ENCODE data around the gene CA6. TPM values are rescaled to one million over a fixed set of nuclear protein-coding genes. Genes with fewer than 3 reads are reported as not detected.
A peak's percentile ranks its signal among the peaks of the same experiment; 100 is the strongest.
"Not testable (repeated sequence)": the region's sequence is repeated elsewhere in the genome, so short reads cannot be mapped to it uniquely, and the experiment has no call there.

Gene CA6
- not detected for total RNA-seq

GRCh38 chr1:8945568-8945967 is at the start of gene CA6:
Gene CA6 (plus strand): TSS chr1:8945868. CDS start chr1:8945887, 19 bp downstream.
- 93% methylated on average over 4 of the region's 8 CpGs for WGBS
- Histone ChIP-seq H3K4me1 (no peaks in the 10 kb centered on the region), H3K9me3 (no peaks in the 10 kb centered on the region), H3K36me3 (no peaks in the 10 kb centered on the region), H3K27ac (replicated peaks in 1 of 4) (no peak within 1 kb of the TSS), H3K4me3 (no peak within 1 kb of the TSS), H3K27me3 (no peaks in the 10 kb centered on the region)
- TF ChIP-seq CTCF (IDR thresholded peaks at IDR 0.05) (no peak), EP300 (IDR thresholded peaks at IDR 0.05) (no peak), POLR2AphosphoS5 (IDR thresholded peaks at IDR 0.05) (no peak), POLR2A (IDR thresholded peaks at IDR 0.05; ENCODE audit: low read depth) (no peak)
- DNase-seq (ENCODE audit: extremely low spot score): no peak
- intact Hi-C loops (cut with DNase I): no loop called here

- H3K4me3 ChIP-seq; H3K9me3 ChIP-seq; H3K27ac ChIP-seq (replicated peaks in 1 of 4); H3K27me3 ChIP-seq; H3K36me3 ChIP-seq; intact Hi-C loops (cut with DNase I); DNase-seq (ENCODE audit: extremely low spot score): not testable (repeated sequence)
- peaks cover 0 to 25% (median 13%) of the 10 kb centered on the region in 4 donors for H3K4me1 ChIP-seq
- 83% methylated on average over 3 of the region's 3 CpGs for WGBS
Measured at GRCh38 chr1:8896775-8897174, 48.9 kb upstream of the CA6 start.

GRCh38 chr1:8897505-8897904 is 48.2 kb upstream of the CA6 start:
- H3K27ac ChIP-seq (replicated peaks in 1 of 4); DNase-seq (ENCODE audit: extremely low spot score); H3K36me3 ChIP-seq; H3K9me3 ChIP-seq; H3K27me3 ChIP-seq; H3K4me3 ChIP-seq; intact Hi-C loops (cut with DNase I): not testable (repeated sequence)
- 95% methylated on average over 4 of the region's 4 CpGs for WGBS
- peaks cover 0 to 21% (median 7%) of the 10 kb centered on the region in 4 donors for H3K4me1 ChIP-seq

GRCh38 chr1:8898418-8898817 is 47.2 kb upstream of the CA6 start:
- H3K9me3 ChIP-seq; H3K27ac ChIP-seq (replicated peaks in 1 of 4); H3K27me3 ChIP-seq; H3K4me3 ChIP-seq; DNase-seq (ENCODE audit: extremely low spot score); H3K36me3 ChIP-seq; intact Hi-C loops (cut with DNase I): not testable (repeated sequence)
- WGBS: 85% methylated on average over 5 of the region's 5 CpGs
- H3K4me1 ChIP-seq: peaks cover 0 to 30% (median 12%) of the 10 kb centered on the region in 4 donors

- H3K4me3 ChIP-seq: no peak overlapping the region
- intact Hi-C loops (cut with DNase I): no loop called here
- H3K9me3 ChIP-seq: no peaks in the 10 kb centered on the region
- no peak for DNase-seq (ENCODE audit: extremely low spot score)
- WGBS: 95% methylated on average over 7 of the region's 7 CpGs
- H3K4me1 ChIP-seq: peaks cover 0 to 36% (median 19%) of the 10 kb centered on the region in 4 donors
- no peaks in the 10 kb centered on the region for H3K27me3 ChIP-seq
- TF ChIP-seq EP300 (IDR thresholded peaks at IDR 0.05) (no peak), CTCF (IDR thresholded peaks at IDR 0.05) (no peak), POLR2A (IDR thresholded peaks at IDR 0.05; ENCODE audit: low read depth) (no peak), POLR2AphosphoS5 (IDR thresholded peaks at IDR 0.05) (no peak)
- H3K36me3 ChIP-seq: no peaks in the 10 kb centered on the region
- peak overlapping the region in 1 of 4 donors; percentile 54 for H3K27ac ChIP-seq (replicated peaks in 1 of 4)
Measured at GRCh38 chr1:8899046-8899445, 46.6 kb upstream of the CA6 start.

- H3K9me3 ChIP-seq; H3K27me3 ChIP-seq; H3K4me3 ChIP-seq; H3K36me3 ChIP-seq; DNase-seq (ENCODE audit: extremely low spot score); intact Hi-C loops (cut with DNase I): not testable (repeated sequence)
- Histone ChIP-seq H3K27ac (replicated peaks in 1 of 4) (peak overlapping the region in 1 of 4 donors; percentile 57), H3K4me1 (peaks cover 0 to 46% (median 26%) of the 10 kb centered on the region in 4 donors)
- 95% methylated on average over 4 of the region's 4 CpGs for WGBS
Measured at GRCh38 chr1:8900684-8901083, 45.0 kb upstream of the CA6 start.

GRCh38 chr1:8902765-8903164 is 42.9 kb upstream of the CA6 start:
- TF ChIP-seq CTCF (IDR thresholded peaks at IDR 0.05) (no peak), POLR2AphosphoS5 (IDR thresholded peaks at IDR 0.05) (no peak), POLR2A (IDR thresholded peaks at IDR 0.05; ENCODE audit: low read depth) (no peak), EP300 (IDR thresholded peaks at IDR 0.05) (no peak)
- DNase-seq (ENCODE audit: extremely low spot score): no peak
- no peak overlapping the region for H3K27ac ChIP-seq (replicated peaks in 1 of 4)
- no peaks in the 10 kb centered on the region for H3K36me3 ChIP-seq
- no peaks in the 10 kb centered on the region for H3K27me3 ChIP-seq
- no peaks in the 10 kb centered on the region for H3K9me3 ChIP-seq
- intact Hi-C loops (cut with DNase I): no loop called here
- peaks cover 0 to 52% (median 29%) of the 10 kb centered on the region in 4 donors for H3K4me1 ChIP-seq
- no peak overlapping the region for H3K4me3 ChIP-seq
- WGBS: 92% methylated on average over 5 of the region's 5 CpGs
